ENCODE results near the gene TOM1. TPM values are rescaled to one million over a fixed set of nuclear protein-coding genes. Genes with fewer than 3 reads are reported as not detected.
"Not testable (repeated sequence)": the region's sequence is repeated elsewhere in the genome, so short reads cannot be mapped to it uniquely, and the experiment has no call there.

The TOM1 gene
- total and polyA plus RNA-seq, 2 experiments from 2014 or later: 108 to 114 TPM

GRCh38 chr22:35361001-35361558, 61.4 kb downstream of the TOM1 start:
- H3K27me3 ChIP-seq: no peaks in the 10 kb centered on the region
- peaks cover 4% of the 10 kb centered on the region for H3K4me1 ChIP-seq (ENCODE audit: insufficient read depth)
- H3K9me3 ChIP-seq (ENCODE audit: low read depth): no peaks in the 10 kb centered on the region
- H2AFZ ChIP-seq: no peak overlapping the region
- TF ChIP-seq EZH2phosphoT487 (IDR thresholded peaks at IDR 0.05; ENCODE audit: low read depth, severe bottlenecking, unreplicated experiment) (no peak), EZH2 (IDR thresholded peaks at IDR 0.05; ENCODE audit: borderline replicate concordance) (no peak)
- TF ChIP-seq, protein P1, sequence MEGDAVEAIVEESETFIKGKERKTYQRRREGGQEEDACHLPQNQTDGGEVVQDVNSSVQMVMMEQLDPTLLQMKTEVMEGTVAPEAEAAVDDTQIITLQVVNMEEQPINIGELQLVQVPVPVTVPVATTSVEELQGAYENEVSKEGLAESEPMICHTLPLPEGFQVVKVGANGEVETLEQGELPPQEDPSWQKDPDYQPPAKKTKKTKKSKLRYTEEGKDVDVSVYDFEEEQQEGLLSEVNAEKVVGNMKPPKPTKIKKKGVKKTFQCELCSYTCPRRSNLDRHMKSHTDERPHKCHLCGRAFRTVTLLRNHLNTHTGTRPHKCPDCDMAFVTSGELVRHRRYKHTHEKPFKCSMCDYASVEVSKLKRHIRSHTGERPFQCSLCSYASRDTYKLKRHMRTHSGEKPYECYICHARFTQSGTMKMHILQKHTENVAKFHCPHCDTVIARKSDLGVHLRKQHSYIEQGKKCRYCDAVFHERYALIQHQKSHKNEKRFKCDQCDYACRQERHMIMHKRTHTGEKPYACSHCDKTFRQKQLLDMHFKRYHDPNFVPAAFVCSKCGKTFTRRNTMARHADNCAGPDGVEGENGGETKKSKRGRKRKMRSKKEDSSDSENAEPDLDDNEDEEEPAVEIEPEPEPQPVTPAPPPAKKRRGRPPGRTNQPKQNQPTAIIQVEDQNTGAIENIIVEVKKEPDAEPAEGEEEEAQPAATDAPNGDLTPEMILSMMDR (IDR thresholded peaks at IDR 0.05; ENCODE audit: poor library complexity): no peak
- no peaks in the 10 kb centered on the region for H3K36me3 ChIP-seq (replicated peaks; ENCODE audit: insufficient read depth, low read depth)
- H4K20me1 ChIP-seq (ENCODE audit: insufficient read depth, poor library complexity, severe bottlenecking): no peaks in the 10 kb centered on the region
- WGBS (ENCODE audit: low lambda C conversion rate, missing lambda C conversion rate): 63% methylated on average over 6 of the region's 6 CpGs
- no peak overlapping the region for H3K4me3 ChIP-seq
- H3K79me2 ChIP-seq: no peaks in the 10 kb centered on the region
- no peaks in the 10 kb centered on the region for H3K9me2 ChIP-seq (replicated peaks; ENCODE audit: insufficient read depth)
- no peak overlapping the region for H3K27ac ChIP-seq
- no peak overlapping the region for H3K4me2 ChIP-seq
- DNase-seq (ENCODE audit: low spot score): no peak

- Histone ChIP-seq H3K79me2 (no peaks in the 10 kb centered on the region), H3K9me3 (ENCODE audit: low read depth) (no peaks in the 10 kb centered on the region), H3K4me1 (ENCODE audit: insufficient read depth) (no peaks in the 10 kb centered on the region), H3K9me2 (replicated peaks; ENCODE audit: insufficient read depth) (no peaks in the 10 kb centered on the region), H4K20me1 (ENCODE audit: insufficient read depth, poor library complexity, severe bottlenecking) (no peaks in the 10 kb centered on the region), H3K4me3 (no peak overlapping the region), H3K4me2 (no peak overlapping the region), H3K36me3 (replicated peaks; ENCODE audit: insufficient read depth, low read depth) (no peaks in the 10 kb centered on the region), H3K27me3 (no peaks in the 10 kb centered on the region), H3K27ac (peak overlapping the region; percentile 60), H2AFZ (no peak overlapping the region)
- no peak for DNase-seq (ENCODE audit: low spot score)
- TF ChIP-seq EZH2 (IDR thresholded peaks at IDR 0.05; ENCODE audit: borderline replicate concordance): no peak
- TF ChIP-seq EZH2phosphoT487 (IDR thresholded peaks at IDR 0.05; ENCODE audit: low read depth, severe bottlenecking, unreplicated experiment): no peak
- TF ChIP-seq, protein P1 (IDR thresholded peaks at IDR 0.05; ENCODE audit: poor library complexity): no peak
- WGBS (ENCODE audit: low lambda C conversion rate, missing lambda C conversion rate): 96% methylated on average over 11 of the region's 11 CpGs
These were observed 63.9 kb downstream of the TOM1 start for GRCh38 chr22:35363566-35364086.

DNA sequence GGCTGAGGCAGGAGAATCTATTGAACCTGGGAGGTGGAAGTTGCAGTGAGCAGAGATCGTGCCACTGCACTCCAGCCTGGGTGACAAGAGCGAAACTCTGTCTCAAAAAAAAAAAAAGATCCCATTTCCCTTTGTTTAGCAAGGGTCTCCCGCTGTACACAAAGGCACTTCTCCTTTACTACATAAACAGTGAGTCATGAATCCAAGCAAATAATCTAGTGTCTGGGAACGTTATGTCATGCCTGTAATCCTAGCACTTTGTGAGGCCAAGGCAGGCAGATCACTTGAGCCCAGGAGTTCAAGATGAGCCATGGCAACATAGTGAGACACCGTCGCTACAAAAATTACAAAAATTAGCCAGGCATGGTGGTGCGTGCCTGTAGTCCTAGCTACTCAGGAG, 64.5 kb downstream of the TOM1 start:
- H3K27ac ChIP-seq: peak overlapping the region; percentile 60
- H3K36me3 ChIP-seq (replicated peaks; ENCODE audit: insufficient read depth, low read depth); H3K27me3 ChIP-seq; H3K4me3 ChIP-seq; H4K20me1 ChIP-seq (ENCODE audit: insufficient read depth, poor library complexity, severe bottlenecking); DNase-seq (ENCODE audit: low spot score); H3K9me3 ChIP-seq (ENCODE audit: low read depth); H2AFZ ChIP-seq; H3K4me1 ChIP-seq (ENCODE audit: insufficient read depth); H3K4me2 ChIP-seq; H3K79me2 ChIP-seq; H3K9me2 ChIP-seq (replicated peaks; ENCODE audit: insufficient read depth): not testable (repeated sequence)
- 41% methylated on average over 7 of the region's 7 CpGs for WGBS (ENCODE audit: low lambda C conversion rate, missing lambda C conversion rate)

GRCh38 chr22:35367331-35367886, 67.7 kb downstream of the TOM1 start:
- Histone ChIP-seq H3K4me3 (no peak overlapping the region), H3K4me2 (peak overlapping the region; percentile 8), H2AFZ (no peak overlapping the region), H3K9me3 (ENCODE audit: low read depth) (no peaks in the 10 kb centered on the region), H3K4me1 (ENCODE audit: insufficient read depth) (peaks cover 3% of the 10 kb centered on the region), H3K9me2 (replicated peaks; ENCODE audit: insufficient read depth) (no peaks in the 10 kb centered on the region), H3K36me3 (replicated peaks; ENCODE audit: insufficient read depth, low read depth) (no peaks in the 10 kb centered on the region), H3K27ac (peak overlapping the region; percentile 73), H4K20me1 (ENCODE audit: insufficient read depth, poor library complexity, severe bottlenecking) (no peaks in the 10 kb centered on the region), H3K27me3 (no peaks in the 10 kb centered on the region), H3K79me2 (no peaks in the 10 kb centered on the region)
- 68% methylated on average over 9 of the region's 9 CpGs for WGBS (ENCODE audit: low lambda C conversion rate, missing lambda C conversion rate)
- peak; percentile 46 for DNase-seq (ENCODE audit: low spot score)
- TF ChIP-seq EZH2 (IDR thresholded peaks at IDR 0.05; ENCODE audit: borderline replicate concordance) (no peak), EZH2phosphoT487 (IDR thresholded peaks at IDR 0.05; ENCODE audit: low read depth, severe bottlenecking, unreplicated experiment) (no peak)
- TF ChIP-seq, protein P1 (IDR thresholded peaks at IDR 0.05; ENCODE audit: poor library complexity): no peak
